Body of pancreas (tissue), 4 donors: ENCODE results near the gene NATD1.

Experiments
- POLR2A ChIP-seq, 3 donors: fragments of 450-650 bp; IDR thresholded peaks; one replicate each; pipeline ENCODE4 v1.6.1; 2016; ENCODE audit warnings: antibody characterized with exemption in 3 of 3, mild to moderate bottlenecking in 2 of 3
- TF ChIP-seq, protein P1 (sequence below), 7 experiments: fragments of 450-650 bp in 4 of 7; fragments of 200-600 bp in 3 of 7; sonication (generic) in 3 of 7; IDR thresholded peaks; one replicate each; pipeline ENCODE4 v1.5.1; 2016 to 2019; ENCODE audit warnings: antibody characterized with exemption in 7 of 7

DNA sequence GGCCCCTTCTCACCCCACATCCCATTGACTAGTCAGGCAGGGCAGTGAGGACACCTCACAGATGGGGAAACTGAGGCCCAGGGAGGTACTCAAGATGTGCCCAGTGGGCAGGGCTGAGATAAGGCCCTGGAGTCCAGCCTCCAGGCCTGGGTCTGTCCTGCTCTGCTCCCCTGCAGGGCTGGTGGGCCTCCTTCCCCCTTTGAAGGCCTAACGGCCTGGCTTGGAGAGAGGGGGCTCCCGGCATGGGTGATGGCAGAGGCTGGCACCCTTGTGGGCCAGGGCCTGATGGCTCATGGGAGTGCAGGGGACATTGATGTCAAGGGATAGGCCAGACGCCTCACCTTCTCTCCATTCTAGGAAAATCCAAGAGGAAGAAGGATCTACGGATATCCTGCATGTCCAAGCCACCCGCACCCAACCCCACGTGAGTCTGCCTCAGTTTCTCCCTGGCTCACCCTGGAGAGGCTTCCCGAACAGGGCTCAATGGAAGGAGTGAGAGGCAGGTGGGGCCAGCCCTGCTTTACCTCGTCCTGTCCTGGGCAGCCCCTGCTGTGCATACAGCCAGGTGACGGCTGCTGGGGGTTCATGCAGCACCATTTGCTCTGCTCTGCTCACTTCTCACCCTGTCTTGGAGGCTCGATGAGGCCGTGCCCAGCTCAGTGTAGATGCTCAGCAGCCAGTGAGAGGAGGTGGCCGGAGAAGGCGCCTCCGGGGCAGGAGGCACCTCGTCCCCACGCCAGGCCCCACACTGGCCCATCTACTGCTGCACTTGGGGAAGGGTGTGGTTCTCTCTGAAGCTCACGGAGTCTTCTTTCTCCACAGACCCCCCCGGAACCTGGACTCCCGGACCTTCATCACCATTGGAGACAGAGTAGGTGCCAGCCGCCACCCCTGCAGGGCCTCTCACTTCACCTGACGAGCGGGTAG, 45.1 kb upstream of the NATD1 start:
- TF ChIP-seq, protein P1, sequence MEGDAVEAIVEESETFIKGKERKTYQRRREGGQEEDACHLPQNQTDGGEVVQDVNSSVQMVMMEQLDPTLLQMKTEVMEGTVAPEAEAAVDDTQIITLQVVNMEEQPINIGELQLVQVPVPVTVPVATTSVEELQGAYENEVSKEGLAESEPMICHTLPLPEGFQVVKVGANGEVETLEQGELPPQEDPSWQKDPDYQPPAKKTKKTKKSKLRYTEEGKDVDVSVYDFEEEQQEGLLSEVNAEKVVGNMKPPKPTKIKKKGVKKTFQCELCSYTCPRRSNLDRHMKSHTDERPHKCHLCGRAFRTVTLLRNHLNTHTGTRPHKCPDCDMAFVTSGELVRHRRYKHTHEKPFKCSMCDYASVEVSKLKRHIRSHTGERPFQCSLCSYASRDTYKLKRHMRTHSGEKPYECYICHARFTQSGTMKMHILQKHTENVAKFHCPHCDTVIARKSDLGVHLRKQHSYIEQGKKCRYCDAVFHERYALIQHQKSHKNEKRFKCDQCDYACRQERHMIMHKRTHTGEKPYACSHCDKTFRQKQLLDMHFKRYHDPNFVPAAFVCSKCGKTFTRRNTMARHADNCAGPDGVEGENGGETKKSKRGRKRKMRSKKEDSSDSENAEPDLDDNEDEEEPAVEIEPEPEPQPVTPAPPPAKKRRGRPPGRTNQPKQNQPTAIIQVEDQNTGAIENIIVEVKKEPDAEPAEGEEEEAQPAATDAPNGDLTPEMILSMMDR (IDR thresholded peaks at IDR 0.05): no peak
- no peak for TF ChIP-seq POLR2A (IDR thresholded peaks at IDR 0.05)
